Measurements from ENCODE around the gene VWA8. TPM values are rescaled to one million over a fixed set of nuclear protein-coding genes. Genes with fewer than 3 reads are reported as not detected.

Gene VWA8
- 7.2 and 9.6 TPM in 2 replicates for total RNA-seq

GRCh38 chr13:41960637-41961465 lies at the start of gene VWA8:
Gene VWA8, minus strand, starts transcription at chr13:41961109. Its CDS starts 94 bp downstream, at chr13:41961015.

Other genes with a start within 250 kb of the VWA8 start
- gene DGKH, start 87.5 kb upstream of the VWA8 start, total RNA-seq, result 2.2 and 4.5 TPM in 2 replicates